Neuronal stem cell (in vitro differentiated cells): ENCODE data around the gene TM4SF1.

Experiments used
- DNase-seq: peaks from one replicate; pipeline ENCODE4 v3.0.0-alpha.2; 2013; ENCODE audit warnings: low spot score
- H2AFZ ChIP-seq: one replicate; pipeline ENCODE4 v1.6.1; 2013; ENCODE audit warnings: mild to moderate bottlenecking, low read length, inconsistent platforms
- H2AK5ac ChIP-seq: 2 replicates; pipeline ENCODE4 v1.6.1; 2013; ENCODE audit warnings: low read depth, mild to moderate bottlenecking, inconsistent platforms, low read length, moderate library complexity, mixed read lengths
- H2BK120ac ChIP-seq: 2 replicates; pipeline ENCODE4 v1.6.1; 2013; ENCODE audit warnings: low read depth, mild to moderate bottlenecking, inconsistent platforms, low read length, moderate library complexity, mixed read lengths
- H2BK12ac ChIP-seq: one replicate; pipeline ENCODE4 v1.6.1; 2013; ENCODE audit warnings: low read length, inconsistent platforms
- H2BK15ac ChIP-seq: 2 replicates; pipeline ENCODE4 v1.6.1; 2013; ENCODE audit warnings: mild to moderate bottlenecking, low read length, inconsistent platforms, mixed read lengths
- H2BK5ac ChIP-seq: one replicate; pipeline ENCODE4 v1.6.1; 2013; ENCODE audit warnings: inconsistent platforms, mild to moderate bottlenecking, low read length, moderate library complexity
- H3K14ac ChIP-seq: one replicate; pipeline ENCODE4 v1.6.1; 2013; ENCODE audit warnings: low read length, inconsistent platforms
- H3K18ac ChIP-seq: 2 replicates; pipeline ENCODE4 v1.6.1; 2013; ENCODE audit warnings: low read length, inconsistent platforms
- H3K23ac ChIP-seq: 2 replicates; pipeline ENCODE4 v1.6.1; 2013; ENCODE audit warnings: low read depth, mild to moderate bottlenecking, mixed read lengths, low read length, inconsistent platforms; ENCODE audit not compliant: poor library complexity
- H3K27ac ChIP-seq: replicated peaks from 3 replicates; pipeline ENCODE4 v1.5.1; 2013; ENCODE audit warnings: low read length, inconsistent platforms
- H3K27me3 ChIP-seq, 3 experiments: 2 replicates each; pipeline ENCODE4 v1.6.1; 2013; ENCODE audit warnings: low read length in 3 of 3, mild to moderate bottlenecking in 2 of 3, inconsistent platforms in 1 of 3, low read depth in 1 of 3, mixed read lengths in 1 of 3, moderate library complexity in 1 of 3; ENCODE audit not compliant: control insufficient read depth in 3 of 3, insufficient read depth in 3 of 3
- H3K36me3 ChIP-seq, 2 donors: replicated peaks in 1 of 2; 2 replicates each; pipeline ENCODE4 v1.6.1; 2013; ENCODE audit warnings: low read length in 2 of 2; ENCODE audit not compliant: control insufficient read depth in 2 of 2, insufficient read depth in 2 of 2
- H3K4ac ChIP-seq: 2 replicates; pipeline ENCODE4 v1.6.1; 2013; ENCODE audit warnings: inconsistent platforms, mild to moderate bottlenecking, low read length, moderate library complexity
- H3K4me1 ChIP-seq, 2 donors: 1 replicate in 1 of 2; 2 replicates in 1 of 2; pipeline ENCODE4 v1.6.1; 2013; ENCODE audit warnings: low read length in 2 of 2, low read depth in 1 of 2; ENCODE audit not compliant: control insufficient read depth in 2 of 2, insufficient read depth in 1 of 2
- H3K4me2 ChIP-seq: one replicate; pipeline ENCODE4 v1.6.1; 2013; ENCODE audit warnings: mild to moderate bottlenecking, low read length, inconsistent platforms; ENCODE audit not compliant: insufficient read depth, poor library complexity, severe bottlenecking
- H3K4me3 ChIP-seq, 2 donors: 2 replicates each; pipeline ENCODE4 v1.5.1; 2013; ENCODE audit warnings: low read length in 2 of 2, mild to moderate bottlenecking in 2 of 2, inconsistent platforms in 1 of 2, moderate library complexity in 1 of 2
- H3K79me1 ChIP-seq: one replicate; pipeline ENCODE4 v1.6.1; 2013; ENCODE audit warnings: low read depth, mild to moderate bottlenecking, inconsistent platforms, low read length, moderate library complexity
- H3K9ac ChIP-seq: one replicate; pipeline ENCODE4 v1.6.1; 2013; ENCODE audit warnings: mild to moderate bottlenecking, low read depth, low read length, inconsistent platforms; ENCODE audit not compliant: poor library complexity
- H3K9me3 ChIP-seq, 2 donors: replicated peaks in 1 of 2; 2 replicates each; pipeline versions ENCODE3 to v1.6.1; 2013; ENCODE audit warnings: low read length in 2 of 2, mild to moderate bottlenecking in 2 of 2, inconsistent platforms in 1 of 2, low read depth in 1 of 2, mixed read lengths in 1 of 2, moderate library complexity in 1 of 2; ENCODE audit not compliant: control insufficient read depth in 2 of 2, insufficient read depth in 1 of 2
- H4K8ac ChIP-seq: one replicate; pipeline ENCODE4 v1.6.1; 2013; ENCODE audit warnings: low read depth, mild to moderate bottlenecking, inconsistent platforms, low read length, moderate library complexity
- H4K91ac ChIP-seq: one replicate; pipeline ENCODE4 v1.6.1; 2013; ENCODE audit warnings: low read length, low read depth, mild to moderate bottlenecking, inconsistent platforms; ENCODE audit not compliant: poor library complexity
- WGBS, 2 donors: extraction: QIAGEN DNeasy Blood & Tissue Kit; methylation state at CpG; one replicate each; pipeline ENCODE4 v1.1.7; 2013; ENCODE audit warnings: missing lambda C conversion rate in 2 of 2, mixed read lengths in 1 of 2; ENCODE audit not compliant: insufficient read length in 2 of 2, insufficient replicate concordance in 1 of 2; ENCODE audit errors: extremely low coverage in 2 of 2; 5-methylcytosine and 5-hydroxymethylcytosine counted together

Gene TM4SF1

GRCh38 chr3:149368201-149368673, 9.2 kb downstream of the TM4SF1 start:
- Histone ChIP-seq H2BK15ac (no peak overlapping the region), H3K4me1 (peaks cover 2 to 6% of the 10 kb centered on the region in 2 donors), H3K14ac (no peak overlapping the region), H3K27ac (no peak overlapping the region), H3K4me2 (no peak overlapping the region), H3K9ac (no peak overlapping the region), H2AFZ (no peak overlapping the region), H2BK12ac (no peak overlapping the region), H4K8ac (no peak overlapping the region), H3K4ac (no peak overlapping the region), H3K9me3 (no peaks in the 10 kb centered on the region), H3K27me3 (no peaks in the 10 kb centered on the region), H2BK120ac (no peak overlapping the region), H3K23ac (no peak overlapping the region), H3K36me3 (no peaks in the 10 kb centered on the region), H4K91ac (no peak overlapping the region), H3K79me1 (no peaks in the 10 kb centered on the region), H3K4me3 (no peak overlapping the region), H3K18ac (no peak overlapping the region), H2AK5ac (no peak overlapping the region), H2BK5ac (no peak overlapping the region)
- no CpG with 5 or more reads among the region's 6 CpGs for WGBS, 2 donors
- no peak for DNase-seq

- Histone ChIP-seq H4K8ac (no peak overlapping the region), H3K9ac (no peak overlapping the region), H2BK5ac (no peak overlapping the region), H3K18ac (no peak overlapping the region), H3K36me3 (no peaks in the 10 kb centered on the region), H2BK15ac (no peak overlapping the region), H3K79me1 (no peaks in the 10 kb centered on the region), H3K27ac (no peak overlapping the region), H3K14ac (no peak overlapping the region), H3K27me3 (no peaks in the 10 kb centered on the region), H4K91ac (no peak overlapping the region), H2BK12ac (no peak overlapping the region), H3K9me3 (peaks cover 0 to 2% of the 10 kb centered on the region in 2 donors), H3K23ac (no peak overlapping the region), H3K4ac (no peak overlapping the region), H2AK5ac (no peak overlapping the region), H3K4me2 (no peak overlapping the region), H2AFZ (no peak overlapping the region), H3K4me1 (peaks cover 2 to 6% of the 10 kb centered on the region in 2 donors), H2BK120ac (no peak overlapping the region), H3K4me3 (no peak overlapping the region)
- no CpG with 5 or more reads among the region's 3 CpGs for WGBS, 2 donors
- DNase-seq, result no peak
Observed at GRCh38 chr3:149366941-149367840, 10.3 kb downstream of the TM4SF1 start.

- no peak overlapping the region for H3K4me2 ChIP-seq
- no peak overlapping the region for H3K9ac ChIP-seq
- H3K79me1 ChIP-seq, result no peaks in the 10 kb centered on the region
- no peak overlapping the region for H4K91ac ChIP-seq
- H3K4me1 ChIP-seq, result peaks cover 2 to 3% of the 10 kb centered on the region in 2 donors
- no peak overlapping the region for H3K23ac ChIP-seq
- H3K4ac ChIP-seq, result no peak overlapping the region
- H2BK12ac ChIP-seq, result no peak overlapping the region
- no peak overlapping the region for H3K18ac ChIP-seq
- no peak overlapping the region for H3K4me3 ChIP-seq
- no peak overlapping the region for H2AK5ac ChIP-seq
- DNase-seq, result no peak
- no peaks in the 10 kb centered on the region for H3K27me3 ChIP-seq
- peaks cover 0 to 2% of the 10 kb centered on the region in 2 donors for H3K9me3 ChIP-seq
- H3K27ac ChIP-seq, result no peak overlapping the region
- no peak overlapping the region for H2AFZ ChIP-seq
- H3K14ac ChIP-seq, result no peak overlapping the region
- no peak overlapping the region for H2BK120ac ChIP-seq
- no peak overlapping the region for H4K8ac ChIP-seq
- WGBS, 2 donors, result no CpG with 5 or more reads among the region's 2 CpGs
- H2BK15ac ChIP-seq, result no peak overlapping the region
- H3K36me3 ChIP-seq, result no peaks in the 10 kb centered on the region
- no peak overlapping the region for H2BK5ac ChIP-seq
Observed at GRCh38 chr3:149366031-149366430, 11.4 kb downstream of the TM4SF1 start.

GRCh38 chr3:149364624-149365023, 12.8 kb downstream of the TM4SF1 start:
- no peaks in the 10 kb centered on the region for H3K36me3 ChIP-seq
- no peak overlapping the region for H4K91ac ChIP-seq
- H3K14ac ChIP-seq, result no peak overlapping the region
- no peak overlapping the region for H3K4me3 ChIP-seq
- no CpG with 5 or more reads among the region's 2 CpGs for WGBS, 2 donors
- no peak for DNase-seq
- H4K8ac ChIP-seq, result no peak overlapping the region
- no peak overlapping the region for H2BK5ac ChIP-seq
- H3K9me3 ChIP-seq, result peaks cover 0 to 2% of the 10 kb centered on the region in 2 donors
- H3K79me1 ChIP-seq, result no peaks in the 10 kb centered on the region
- no peak overlapping the region for H3K27ac ChIP-seq
- no peak overlapping the region for H3K18ac ChIP-seq
- no peak overlapping the region for H2BK12ac ChIP-seq
- no peaks in the 10 kb centered on the region for H3K27me3 ChIP-seq
- H3K4me1 ChIP-seq, result no peaks in the 10 kb centered on the region
- H2BK120ac ChIP-seq, result no peak overlapping the region
- H2AFZ ChIP-seq, result no peak overlapping the region
- H2BK15ac ChIP-seq, result no peak overlapping the region
- no peak overlapping the region for H3K23ac ChIP-seq
- no peak overlapping the region for H3K9ac ChIP-seq
- no peak overlapping the region for H3K4me2 ChIP-seq
- H3K4ac ChIP-seq, result no peak overlapping the region
- no peak overlapping the region for H2AK5ac ChIP-seq
